ENCODE data around the gene NPAS2.

GRCh38 chr2:100810603-100811145 lies 9.3 kb upstream of the NPAS2 start:
- TF ChIP-seq CTCF (IDR thresholded peaks at IDR 0.05; ENCODE audit: insufficient read depth, low read depth, low read length): no peak
- TF ChIP-seq EZH2 (IDR thresholded peaks at IDR 0.05; ENCODE audit: insufficient read depth, low read length): no peak

Data from astrocyte (in vitro differentiated cells and primary cell).